CD4-positive, alpha-beta T cell treated with Interferon gamma for 1 hour (primary cell): ENCODE measurements around the gene TMCO4.
A peak's percentile ranks its signal among the peaks of the same experiment; 100 is the strongest.
"Not testable (repeated sequence)": the region's sequence is repeated elsewhere in the genome, so short reads cannot be mapped to it uniquely, and the experiment has no call there.

Experiments
- DNase-seq: peaks from one replicate; pipeline ENCODE4 v3.0.0-alpha.2; 2020

The TMCO4 gene

DNA sequence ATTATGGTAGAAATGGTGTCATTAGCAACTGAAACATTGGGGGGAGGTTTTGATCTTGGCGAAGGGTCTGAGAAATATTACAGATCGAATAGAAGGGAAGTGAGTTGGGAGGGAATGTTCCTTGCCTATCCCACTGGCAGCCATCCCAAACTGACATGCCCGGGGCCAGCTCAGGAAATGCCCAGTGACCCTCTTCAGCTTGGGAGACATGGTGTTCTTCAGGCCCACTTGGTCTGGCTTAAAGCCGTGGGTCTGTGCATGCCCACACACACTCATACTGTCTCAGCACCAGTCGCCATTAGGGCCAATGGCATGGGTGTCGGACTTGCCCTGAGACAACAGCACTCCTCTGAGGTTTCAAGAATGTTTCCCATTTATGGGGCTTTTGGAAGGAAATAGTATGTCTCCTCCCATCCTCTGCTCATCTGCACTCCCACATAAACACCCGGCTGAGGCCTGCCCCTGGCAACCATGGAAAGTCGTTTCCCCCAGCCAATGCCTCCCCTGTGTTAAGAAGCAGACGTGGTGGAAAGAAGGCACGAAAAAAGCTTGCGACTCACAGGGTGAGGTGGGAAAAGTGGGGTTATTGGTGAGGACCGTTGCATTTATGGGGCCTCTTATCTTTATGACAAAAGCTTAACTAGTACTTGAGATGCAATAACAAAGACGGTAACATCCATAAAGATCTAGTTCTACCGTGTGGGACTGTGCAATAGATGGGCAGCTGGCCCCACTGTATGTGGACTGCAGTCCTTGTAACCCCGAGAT, 13.3 kb upstream of the TMCO4 start:
- no peak for DNase-seq

- DNase-seq, result peak; percentile 55
These were observed 11.6 kb upstream of the TMCO4 start for GRCh38 chr1:19811206-19811851.

DNA sequence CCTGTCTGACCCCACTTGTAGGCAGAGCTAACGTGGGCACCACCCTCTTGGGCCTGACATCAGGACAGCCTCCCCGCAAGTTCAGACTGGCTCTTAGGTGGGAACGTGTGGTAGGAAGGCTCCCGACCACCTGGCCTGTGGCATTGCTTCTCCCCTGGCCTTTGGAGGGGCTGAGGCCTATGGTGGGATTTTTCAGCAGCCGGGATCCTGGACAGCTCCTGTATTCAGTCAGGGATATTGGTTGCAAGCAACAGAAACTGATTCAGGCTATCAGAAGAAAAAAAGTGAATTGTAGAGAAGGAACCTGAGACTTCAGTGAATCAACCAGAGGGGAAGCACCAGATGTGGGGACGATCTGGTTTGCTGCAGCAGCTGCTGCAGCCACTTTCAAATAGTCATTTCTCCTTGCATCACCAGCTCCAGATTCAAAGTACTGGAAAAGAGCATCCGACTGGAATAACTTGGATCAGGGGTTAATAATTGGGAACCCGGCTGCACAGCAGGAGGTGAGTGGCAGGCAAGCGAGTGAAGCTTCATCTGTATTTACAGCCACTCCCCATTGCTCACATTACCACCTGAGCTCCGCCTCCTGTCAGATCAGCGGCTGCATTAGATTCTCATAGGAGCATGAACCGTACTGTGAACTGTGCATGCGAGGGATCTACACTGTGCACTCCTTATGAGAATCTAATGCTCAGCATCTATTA, 9.5 kb upstream of the TMCO4 start:
- no peak for DNase-seq

DNA sequence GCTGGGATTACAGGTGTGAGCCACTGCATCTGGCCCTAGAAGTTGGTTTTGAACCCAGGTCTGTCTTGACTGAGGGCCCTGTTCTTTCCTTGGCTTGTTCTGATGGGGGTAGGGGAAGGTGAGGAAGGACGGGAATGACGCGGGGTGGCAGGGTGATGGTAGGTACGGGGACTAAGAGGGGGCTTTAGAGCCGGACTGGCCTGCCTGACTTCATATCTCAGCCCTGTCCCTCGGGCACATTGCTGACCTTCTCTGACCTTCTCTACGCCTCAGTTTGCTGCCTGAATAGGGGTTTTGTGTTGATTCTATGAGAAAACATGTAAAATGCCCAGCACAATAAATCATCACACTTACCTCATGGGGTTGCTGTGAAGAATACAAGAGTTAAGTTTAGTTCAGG, 8.6 kb upstream of the TMCO4 start:
- no peak for DNase-seq

GRCh38 chr1:19804831-19805251, 5.1 kb upstream of the TMCO4 start:
- DNase-seq, result no peak

DNA sequence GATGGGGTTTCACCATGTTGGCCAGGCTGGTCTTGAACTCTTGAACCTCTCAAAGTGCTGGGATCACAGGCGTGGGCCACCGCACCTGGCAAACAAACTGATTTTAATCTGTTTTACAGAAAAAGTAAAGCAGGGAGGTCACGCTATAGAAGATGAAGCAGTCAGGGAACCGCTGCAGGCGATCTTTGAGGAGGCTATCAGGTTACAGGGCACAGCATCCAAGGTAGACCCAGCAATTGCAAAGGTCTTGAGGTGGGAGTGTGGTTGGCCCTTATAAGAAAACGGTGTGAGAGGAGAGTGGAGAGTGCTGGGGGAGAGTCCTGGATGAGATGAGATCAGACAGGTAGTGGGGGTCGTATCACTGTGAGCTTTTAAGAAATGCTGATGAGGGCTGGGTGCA, 2.6 kb upstream of the TMCO4 start:
- no peak for DNase-seq

DNA sequence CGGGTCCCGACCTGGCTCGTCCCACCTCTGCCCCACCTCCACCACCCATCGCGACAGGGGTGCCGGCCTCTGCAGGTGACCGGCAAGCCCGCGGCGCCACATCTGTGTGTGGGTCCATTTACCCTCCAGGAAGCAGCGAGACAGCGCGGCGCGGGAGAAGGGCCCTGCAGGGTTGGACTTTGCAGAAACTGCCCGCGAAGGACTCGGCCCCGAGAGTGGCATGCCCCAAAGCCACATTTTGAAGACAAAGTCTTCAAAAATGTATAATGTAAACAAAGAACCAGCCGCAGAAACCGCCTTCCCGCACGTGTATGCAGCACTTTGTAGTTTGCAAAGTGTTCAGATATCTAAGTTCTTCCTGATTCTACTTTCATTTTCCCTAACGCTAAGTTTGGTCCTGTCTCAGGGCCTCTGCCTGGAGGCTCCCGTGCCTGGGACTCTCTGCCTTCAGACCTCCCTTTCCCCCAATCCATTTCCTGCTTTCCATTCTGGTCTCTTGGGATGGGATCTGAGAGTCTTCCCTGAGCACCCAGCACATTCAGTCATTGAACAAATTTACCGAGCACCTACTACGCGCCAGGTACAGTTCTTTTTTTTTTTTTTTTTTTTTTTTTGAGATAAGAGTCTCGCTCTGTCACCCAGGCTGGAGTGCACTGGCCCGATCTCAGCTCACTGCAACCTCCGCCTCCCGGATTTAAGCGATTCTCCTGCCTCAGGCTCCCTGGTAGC, 524 bp upstream of the TMCO4 start:
- DNase-seq, result peak; percentile 2

DNA sequence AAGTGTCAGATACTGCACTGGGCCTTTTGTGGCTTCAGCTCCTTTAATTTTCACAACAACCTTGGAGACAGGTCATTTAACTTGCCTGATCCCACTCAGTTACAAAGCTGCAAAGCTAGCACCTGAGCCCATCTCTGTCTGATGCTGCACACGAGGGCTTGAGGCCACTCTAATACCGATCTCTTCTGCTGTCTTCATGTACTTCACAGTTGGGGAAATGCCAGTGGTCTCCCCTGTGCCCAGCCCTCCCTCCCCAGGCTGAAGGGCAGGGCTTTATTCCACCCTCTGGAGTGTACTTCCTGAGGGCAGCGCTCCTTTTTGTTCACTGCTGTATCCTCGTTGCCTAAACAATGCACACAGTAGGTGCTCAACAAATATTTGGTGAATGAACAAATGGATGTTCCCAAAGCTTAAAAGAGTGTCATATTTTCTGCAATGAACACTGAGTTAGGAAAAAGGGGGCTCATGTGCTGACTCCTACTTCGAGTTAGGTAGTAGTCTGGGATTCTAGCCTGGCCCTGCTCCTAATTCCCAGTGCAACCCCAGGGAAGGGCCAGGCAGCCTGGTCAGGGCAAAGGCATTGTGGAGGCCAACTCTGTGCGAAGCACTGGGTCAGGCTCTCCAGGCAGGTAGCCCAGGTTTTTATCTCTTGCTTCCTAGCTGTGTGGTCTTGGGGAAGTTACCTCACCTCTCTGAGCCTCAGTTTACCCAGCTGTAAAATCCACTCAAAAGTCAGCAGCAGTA, 1.1 kb downstream of the TMCO4 start:
- DNase-seq, result no peak

DNA sequence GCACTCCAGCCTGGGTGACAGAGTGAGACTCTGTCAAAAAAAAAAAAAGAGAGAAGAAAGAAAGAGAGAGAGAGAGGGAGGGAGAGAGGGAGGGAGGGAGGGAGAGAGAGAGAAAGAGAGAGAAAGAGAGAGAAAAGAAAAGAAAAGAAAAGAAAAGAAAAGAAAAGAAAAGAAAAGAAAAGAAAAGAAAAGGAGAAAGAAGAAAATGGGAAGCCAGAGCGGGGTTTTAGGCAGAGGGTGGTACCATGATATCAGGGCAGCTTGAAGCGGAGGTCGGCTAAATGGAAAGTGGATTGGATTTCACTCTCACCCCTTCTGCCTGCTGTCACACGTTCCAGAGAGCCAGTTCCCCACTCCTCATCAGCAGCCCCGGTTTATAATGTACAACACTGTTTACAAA, 1.9 kb downstream of the TMCO4 start:
- DNase-seq, result no peak

DNA sequence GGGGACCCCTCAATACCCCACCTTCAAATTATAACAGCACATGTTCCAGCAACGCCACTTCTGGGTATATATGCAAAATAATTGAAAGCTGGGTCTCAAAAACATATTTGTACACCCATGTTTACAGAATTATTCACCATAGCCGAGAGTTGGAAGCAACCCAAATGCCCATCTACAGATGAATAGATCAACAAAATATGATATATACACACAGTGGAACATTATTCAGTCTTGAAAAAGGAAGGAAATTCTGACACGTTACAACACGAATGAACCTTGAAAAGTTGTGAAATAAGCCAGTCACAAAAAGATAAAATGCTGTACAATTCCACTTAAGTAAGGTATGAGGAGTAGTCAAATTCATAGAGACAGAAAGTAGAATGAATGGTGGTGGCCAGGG, 5.1 kb downstream of the TMCO4 start:
- DNase-seq, result no peak

DNA sequence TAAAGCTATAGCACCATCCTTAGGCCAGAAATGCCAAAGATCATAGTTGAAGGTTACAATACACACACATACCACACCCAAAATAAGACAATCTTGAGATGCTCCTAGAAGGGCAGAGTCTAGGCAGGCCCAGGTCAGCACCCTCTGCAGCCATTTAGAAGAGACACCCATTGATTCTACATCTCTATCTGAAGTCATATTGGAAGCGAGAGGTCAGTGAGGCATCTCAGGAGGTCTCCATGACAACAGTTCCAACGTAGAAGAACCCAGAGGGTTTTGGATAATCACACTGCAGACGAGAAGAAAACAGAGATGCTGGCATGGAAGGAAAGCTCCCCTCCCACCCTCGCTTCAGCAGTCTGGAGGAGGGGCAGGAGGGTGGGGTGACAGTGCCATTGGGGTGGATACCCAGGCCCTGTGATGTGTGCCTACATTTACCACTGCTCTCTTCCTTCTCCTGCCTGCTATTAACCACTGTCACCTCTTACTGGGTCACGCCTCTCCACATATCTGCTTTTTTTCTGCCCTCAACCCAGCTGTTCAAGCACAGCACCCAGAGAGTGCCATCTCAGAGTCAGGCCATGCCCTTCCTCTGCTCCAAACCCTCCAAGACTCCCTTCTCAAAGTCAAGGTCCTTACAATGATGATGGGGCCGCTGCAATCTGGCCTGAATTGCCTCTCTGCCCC, 6.2 kb downstream of the TMCO4 start:
- DNase-seq, result no peak

DNA sequence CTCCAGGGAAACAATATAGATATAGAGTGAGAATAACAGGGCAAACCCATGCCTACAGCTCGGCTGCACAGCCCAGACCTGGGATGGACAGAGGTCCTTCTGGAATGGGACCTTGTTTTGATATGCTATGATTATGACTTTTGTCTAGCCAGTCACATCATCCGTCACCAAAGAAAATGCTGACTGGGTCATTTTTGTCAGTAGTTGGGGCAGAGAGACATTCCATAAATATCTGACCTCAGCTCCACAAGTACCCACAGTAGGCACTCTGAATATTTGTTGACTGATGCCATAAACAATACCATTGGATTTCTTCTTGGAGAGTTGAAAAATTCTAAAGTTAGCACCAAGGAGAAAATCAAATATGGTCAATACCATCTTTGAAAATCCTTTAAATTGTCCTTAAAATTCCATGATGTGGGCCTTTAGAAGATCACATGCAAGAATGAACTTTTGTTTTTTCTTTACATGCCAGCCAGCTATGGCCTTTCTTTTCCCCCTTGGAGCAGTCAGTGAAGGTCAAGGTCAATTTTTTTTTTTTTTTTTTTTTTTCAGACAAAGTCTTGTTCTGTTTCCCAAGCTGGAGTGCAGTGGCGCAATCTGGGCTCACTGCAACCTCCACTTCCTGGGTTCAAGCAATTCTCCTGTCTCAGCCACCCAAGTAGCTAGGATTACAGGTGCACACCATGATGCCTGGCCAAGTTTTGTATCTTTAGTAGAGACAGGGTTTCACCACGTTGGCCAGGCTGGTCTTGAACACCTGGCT, 7.3 kb downstream of the TMCO4 start:
- DNase-seq, result no peak

GRCh38 chr1:19790061-19790975, 9.4 kb downstream of the TMCO4 start:
- not testable (repeated sequence) for DNase-seq

- DNase-seq, result no peak
These were observed 12.7 kb downstream of the TMCO4 start for GRCh38 chr1:19786988-19787423.

GRCh38 chr1:19785660-19786059, 14.1 kb downstream of the TMCO4 start:
- no peak for DNase-seq

GRCh38 chr1:19780267-19780877, 19.3 kb downstream of the TMCO4 start:
- no peak for DNase-seq

DNA sequence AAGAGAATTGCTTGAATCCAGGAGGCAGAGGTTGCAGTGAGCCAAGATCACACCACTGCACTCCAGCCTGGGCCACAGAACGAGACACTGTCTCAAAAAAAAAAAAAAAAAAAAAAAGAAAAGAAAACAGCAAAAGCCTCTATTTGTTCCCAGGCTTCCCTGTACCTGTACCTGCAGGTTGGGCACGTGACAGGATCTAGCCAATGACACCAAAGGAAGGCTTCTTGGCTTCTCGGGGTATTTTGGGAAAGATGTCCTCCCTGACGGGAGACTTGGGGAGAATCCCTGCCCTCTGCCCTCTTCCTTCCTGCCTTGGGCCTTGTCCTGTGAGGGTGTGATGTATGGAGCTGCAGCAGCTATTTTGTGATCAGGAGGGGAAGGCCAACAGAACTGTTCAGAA, 22.8 kb downstream of the TMCO4 start:
- DNase-seq, result no peak

DNA sequence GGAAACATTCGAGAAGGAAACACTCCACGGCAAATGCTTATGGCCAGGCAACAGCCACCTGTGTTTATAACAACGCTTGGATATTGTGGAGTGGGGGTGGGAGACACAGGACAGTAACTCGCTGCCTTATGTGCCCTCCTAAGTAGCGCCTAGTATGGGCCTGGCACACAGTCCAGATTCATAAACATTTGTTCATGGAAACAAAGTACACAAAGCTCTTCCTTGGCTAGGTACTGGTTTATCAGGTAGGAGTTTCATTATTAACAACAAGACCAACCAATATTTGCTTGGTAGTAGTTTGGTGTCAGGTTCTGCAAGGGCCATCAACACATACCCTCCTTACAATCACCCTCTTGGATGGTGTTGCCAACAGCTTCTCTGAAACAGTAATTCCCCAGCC, 23.4 kb downstream of the TMCO4 start:
- no peak for DNase-seq

DNA sequence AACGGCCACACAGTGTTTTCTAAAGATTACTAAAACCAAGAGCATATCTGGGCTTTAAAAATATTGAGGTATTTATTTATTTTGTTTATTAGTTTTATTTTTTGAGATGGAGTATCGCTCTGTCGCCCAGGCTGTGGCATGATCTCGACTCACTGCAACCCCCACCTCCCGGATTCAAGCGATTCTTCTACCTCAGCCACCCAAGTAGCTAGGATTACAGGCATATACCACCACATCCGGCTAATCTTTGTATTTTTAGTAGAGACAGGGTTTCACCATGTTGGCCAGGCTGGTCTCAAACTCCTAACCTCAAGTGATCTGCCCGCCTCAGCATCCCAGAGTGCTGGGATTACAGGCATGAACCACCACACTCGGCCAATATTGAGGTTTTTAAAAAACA, 23.9 kb downstream of the TMCO4 start:
- DNase-seq, result no peak

- DNase-seq, result no peak
These were observed 24.4 kb downstream of the TMCO4 start for GRCh38 chr1:19775317-19775716.
